ENCODE data around the gene TCF4. TPM values are rescaled to one million over a fixed set of nuclear protein-coding genes. Genes with fewer than 3 reads are reported as not detected.

Gene TCF4
- polyA plus RNA-seq, 1 of the 3 experiments (the other 2 are of a cell fraction): 39.1 TPM

DNA sequence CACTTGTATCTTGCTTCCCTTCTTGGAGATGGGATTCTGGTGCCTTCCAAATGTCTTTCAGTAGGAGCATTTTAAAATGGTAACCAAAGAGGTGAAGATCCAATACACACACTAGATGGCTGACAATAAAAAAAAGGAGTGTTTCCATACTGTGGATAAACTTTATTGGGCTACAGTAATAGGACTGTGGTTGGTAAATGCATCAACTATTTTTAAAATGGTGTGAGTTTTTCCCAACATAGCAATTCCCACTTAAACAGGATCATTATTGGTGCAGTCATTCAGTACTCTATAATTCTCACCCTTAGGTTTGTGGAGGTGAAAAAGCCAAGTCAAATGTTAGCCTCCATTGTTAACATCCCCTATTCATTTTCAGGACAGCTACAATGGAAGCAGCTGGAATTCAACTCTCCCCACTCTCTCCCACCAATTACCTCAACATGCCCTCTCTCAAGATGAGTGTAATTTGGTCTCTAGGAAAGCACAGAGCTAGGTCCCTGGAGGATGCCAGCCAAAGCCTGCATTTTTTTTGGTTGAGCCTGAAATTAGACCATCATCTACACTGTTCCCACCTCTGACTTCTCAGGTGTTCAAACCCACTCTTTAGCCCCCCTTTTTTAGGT, 273.3 kb downstream of the TCF4 start:
- Histone ChIP-seq H3K9me3 (no peaks in the 10 kb centered on the region), H3K27me3 (ENCODE audit: insufficient read depth) (no peaks in the 10 kb centered on the region), H3F3A (replicated peaks; ENCODE audit: insufficient read depth) (no peaks in the 10 kb centered on the region), H3K27ac (ENCODE audit: low read depth in 2 of 2, low read length in 1 of 2) (peak overlapping the region; percentile 95 to 100; a peak in 3 of 4 replicates), H3K4me3 (ENCODE audit: low read depth in 2 of 2, low read length in 1 of 2) (no peak overlapping the region), H3K4me1 (ENCODE audit: control insufficient read depth in 1 of 2, insufficient read depth in 2 of 2, low read depth in 1 of 2, low read length in 1 of 2) (peaks cover 38 to 65% of the 10 kb centered on the region in 2 experiments; a peak in 3 of 4 replicates), H3K4me2 (no peak overlapping the region), H3K79me2 (ENCODE audit: insufficient read depth) (peaks cover 99% of the 10 kb centered on the region), H3K9ac (no peak overlapping the region), H3K9me2 (no peaks in the 10 kb centered on the region), H2AFZ (ENCODE audit: low read depth) (no peak overlapping the region), H4K20me1 (ENCODE audit: insufficient read depth) (no peaks in the 10 kb centered on the region; the same call in 1 of the 2 replicates), H3K36me3 (replicated peaks in 1 of 2; ENCODE audit: control insufficient read depth in 1 of 2, insufficient read depth in 2 of 2, low read length in 1 of 2) (peaks cover 0 to 5% of the 10 kb centered on the region in 2 experiments)
- ChIA-PET CTCF (interaction anchor here (1.1 to 1.3 kb wide), 2 partner anchors 80 to 86 kb away, joined by 4 to 10 read pairs; no protein-coding TSS in a partner anchor), POLR2A (interaction anchor here (1.1 to 1.9 kb wide), 2 partner anchors 12 to 14 kb away, joined by 5 to 12 read pairs; no protein-coding TSS in a partner anchor)
- DNase-seq: no peak
- TF ChIP-seq RAD21 (IDR thresholded peaks at IDR 0.05; ENCODE audit: low read length): no peak
- TF ChIP-seq EZH2phosphoT487 (IDR thresholded peaks at IDR 0.05; ENCODE audit: borderline replicate concordance, low read depth): no peak
- no peak for TF ChIP-seq SMC3 (IDR thresholded peaks at IDR 0.05; ENCODE audit: low read depth, low read length)
- TF ChIP-seq, protein P1, sequence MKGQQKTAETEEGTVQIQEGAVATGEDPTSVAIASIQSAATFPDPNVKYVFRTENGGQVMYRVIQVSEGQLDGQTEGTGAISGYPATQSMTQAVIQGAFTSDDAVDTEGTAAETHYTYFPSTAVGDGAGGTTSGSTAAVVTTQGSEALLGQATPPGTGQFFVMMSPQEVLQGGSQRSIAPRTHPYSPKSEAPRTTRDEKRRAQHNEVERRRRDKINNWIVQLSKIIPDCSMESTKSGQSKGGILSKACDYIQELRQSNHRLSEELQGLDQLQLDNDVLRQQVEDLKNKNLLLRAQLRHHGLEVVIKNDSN (IDR thresholded peaks at IDR 0.05; ENCODE audit: borderline replicate concordance, low read depth): no peak
- no peak for TF ChIP-seq RFX5 (IDR thresholded peaks at IDR 0.05; ENCODE audit: low read length)
- no peak for TF ChIP-seq SIN3A (IDR thresholded peaks at IDR 0.05; ENCODE audit: borderline replicate concordance, low read depth, low read length)
- TF ChIP-seq, protein P2, sequence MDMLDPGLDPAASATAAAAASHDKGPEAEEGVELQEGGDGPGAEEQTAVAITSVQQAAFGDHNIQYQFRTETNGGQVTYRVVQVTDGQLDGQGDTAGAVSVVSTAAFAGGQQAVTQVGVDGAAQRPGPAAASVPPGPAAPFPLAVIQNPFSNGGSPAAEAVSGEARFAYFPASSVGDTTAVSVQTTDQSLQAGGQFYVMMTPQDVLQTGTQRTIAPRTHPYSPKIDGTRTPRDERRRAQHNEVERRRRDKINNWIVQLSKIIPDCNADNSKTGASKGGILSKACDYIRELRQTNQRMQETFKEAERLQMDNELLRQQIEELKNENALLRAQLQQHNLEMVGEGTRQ (IDR thresholded peaks at IDR 0.05; ENCODE audit: borderline replicate concordance, low read depth, low read length): no peak
- TF ChIP-seq NRF1 (IDR thresholded peaks at IDR 0.05; ENCODE audit: low read depth, low read length): no peak

GRCh38 chr18:55314031-55314430, 274.0 kb downstream of the TCF4 start:
- ChIA-PET POLR2A (interaction anchor here (0.5 to 1.9 kb wide), 2 partner anchors 11 to 13 kb away, joined by 4 to 12 read pairs; no protein-coding TSS in a partner anchor), CTCF (interaction anchor here (0.9 to 1.3 kb wide), 2 partner anchors 13 to 79 kb away, joined by 3 to 10 read pairs; no protein-coding TSS in a partner anchor)
- no peak overlapping the region for H3K4me2 ChIP-seq
- H3K27ac ChIP-seq (ENCODE audit: low read depth in 2 of 2, low read length in 1 of 2): peak overlapping the region in 1 of 2 experiments; percentile 100; a peak in 2 of 4 replicates
- no peak overlapping the region for H3K4me3 ChIP-seq (ENCODE audit: low read depth in 2 of 2, low read length in 1 of 2)
- no peak overlapping the region for H2AFZ ChIP-seq (ENCODE audit: low read depth)
- H3K27me3 ChIP-seq (ENCODE audit: insufficient read depth): no peaks in the 10 kb centered on the region
- H3K79me2 ChIP-seq (ENCODE audit: insufficient read depth): peaks cover 99% of the 10 kb centered on the region
- H3K9me2 ChIP-seq: no peaks in the 10 kb centered on the region
- 85% methylated on average over 1 of the region's 1 CpG for WGBS (ENCODE audit: low lambda C conversion rate)
- no peak for DNase-seq
- no peak overlapping the region for H3K9ac ChIP-seq
- no peaks in the 10 kb centered on the region; the same call in 1 of the 2 replicates for H4K20me1 ChIP-seq (ENCODE audit: insufficient read depth)
- no peaks in the 10 kb centered on the region for H3K9me3 ChIP-seq
- peaks cover 4 to 5% of the 10 kb centered on the region in 2 experiments for H3K36me3 ChIP-seq (replicated peaks in 1 of 2; ENCODE audit: control insufficient read depth in 1 of 2, insufficient read depth in 2 of 2, low read length in 1 of 2)
- H3K4me1 ChIP-seq (ENCODE audit: control insufficient read depth in 1 of 2, insufficient read depth in 2 of 2, low read depth in 1 of 2, low read length in 1 of 2): peaks cover 38 to 71% of the 10 kb centered on the region in 2 experiments; a peak in 3 of 4 replicates
- H3F3A ChIP-seq (replicated peaks; ENCODE audit: insufficient read depth): no peaks in the 10 kb centered on the region
- TF ChIP-seq GABPA (IDR thresholded peaks at IDR 0.05; ENCODE audit: low read depth): no peak
- no peak for TF ChIP-seq POLR2AphosphoS5 (IDR thresholded peaks at IDR 0.05; ENCODE audit: low read depth, low read length)
- TF ChIP-seq, protein P1 (IDR thresholded peaks at IDR 0.05; ENCODE audit: borderline replicate concordance, low read depth): no peak
- TF ChIP-seq, protein P3, sequence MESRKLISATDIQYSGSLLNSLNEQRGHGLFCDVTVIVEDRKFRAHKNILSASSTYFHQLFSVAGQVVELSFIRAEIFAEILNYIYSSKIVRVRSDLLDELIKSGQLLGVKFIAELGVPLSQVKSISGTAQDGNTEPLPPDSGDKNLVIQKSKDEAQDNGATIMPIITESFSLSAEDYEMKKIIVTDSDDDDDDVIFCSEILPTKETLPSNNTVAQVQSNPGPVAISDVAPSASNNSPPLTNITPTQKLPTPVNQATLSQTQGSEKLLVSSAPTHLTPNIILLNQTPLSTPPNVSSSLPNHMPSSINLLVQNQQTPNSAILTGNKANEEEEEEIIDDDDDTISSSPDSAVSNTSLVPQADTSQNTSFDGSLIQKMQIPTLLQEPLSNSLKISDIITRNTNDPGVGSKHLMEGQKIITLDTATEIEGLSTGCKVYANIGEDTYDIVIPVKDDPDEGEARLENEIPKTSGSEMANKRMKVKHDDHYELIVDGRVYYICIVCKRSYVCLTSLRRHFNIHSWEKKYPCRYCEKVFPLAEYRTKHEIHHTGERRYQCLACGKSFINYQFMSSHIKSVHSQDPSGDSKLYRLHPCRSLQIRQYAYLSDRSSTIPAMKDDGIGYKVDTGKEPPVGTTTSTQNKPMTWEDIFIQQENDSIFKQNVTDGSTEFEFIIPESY (IDR thresholded peaks at IDR 0.05; ENCODE audit: borderline replicate concordance, low read depth): no peak
- TF ChIP-seq TCF12 (IDR thresholded peaks at IDR 0.05): no peak
- TF ChIP-seq, protein P2 (IDR thresholded peaks at IDR 0.05; ENCODE audit: borderline replicate concordance, low read depth, low read length): no peak
- no peak for TF ChIP-seq YY1 (IDR thresholded peaks at IDR 0.05; ENCODE audit: low read depth)
- no peak for TF ChIP-seq RCOR1 (IDR thresholded peaks at IDR 0.05; ENCODE audit: low read length)
- TF ChIP-seq MXI1 (IDR thresholded peaks at IDR 0.05; ENCODE audit: low read depth, low read length): no peak
- TF ChIP-seq TEAD4 (IDR thresholded peaks at IDR 0.05; ENCODE audit: borderline replicate concordance, insufficient read depth): no peak
- no peak for TF ChIP-seq GATA2 (CRISPR knock-in tag; IDR thresholded peaks at IDR 0.05)
- no peak for TF ChIP-seq SMC3 (IDR thresholded peaks at IDR 0.05; ENCODE audit: low read depth, low read length)
- TF ChIP-seq EZH2phosphoT487 (IDR thresholded peaks at IDR 0.05; ENCODE audit: borderline replicate concordance, low read depth): no peak
- no peak for TF ChIP-seq SIN3A (IDR thresholded peaks at IDR 0.05; ENCODE audit: borderline replicate concordance, low read depth, low read length)
- TF ChIP-seq TAF1 (IDR thresholded peaks at IDR 0.05; ENCODE audit: borderline replicate concordance, low read depth, low read length): no peak
